ENCODE data around the gene STXBP2.

STXBP2 gene

GRCh38 chr19:7681340-7682174 is 44.6 kb downstream of the STXBP2 start:
- no peak for DNase-seq

DNA sequence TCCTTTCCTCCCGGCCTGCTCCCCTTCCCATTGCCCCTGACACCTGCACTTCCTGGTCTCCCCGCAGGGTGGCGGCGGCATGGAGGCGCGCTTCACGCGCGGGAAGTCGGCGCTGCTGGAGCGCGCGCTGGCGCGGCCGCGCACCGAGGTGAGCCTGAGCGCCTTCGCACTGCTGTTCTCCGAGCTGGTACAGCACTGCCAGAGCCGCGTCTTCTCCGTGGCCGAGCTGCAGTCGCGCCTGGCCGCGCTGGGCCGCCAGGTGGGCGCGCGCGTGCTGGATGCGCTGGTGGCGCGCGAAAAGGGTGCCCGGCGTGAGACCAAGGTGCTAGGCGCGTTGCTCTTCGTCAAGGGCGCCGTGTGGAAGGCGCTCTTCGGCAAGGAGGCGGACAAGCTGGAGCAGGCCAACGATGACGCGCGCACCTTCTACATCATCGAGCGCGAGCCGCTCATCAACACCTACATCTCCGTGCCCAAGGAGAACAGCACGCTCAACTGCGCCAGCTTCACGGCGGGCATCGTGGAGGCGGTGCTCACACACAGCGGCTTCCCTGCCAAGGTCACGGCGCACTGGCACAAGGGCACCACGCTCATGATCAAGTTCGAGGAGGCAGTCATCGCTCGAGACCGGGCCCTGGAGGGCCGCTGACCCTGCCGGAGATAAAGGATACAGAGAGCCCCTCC is 45.4 kb downstream of the STXBP2 start:
- no peak for DNase-seq

DNA sequence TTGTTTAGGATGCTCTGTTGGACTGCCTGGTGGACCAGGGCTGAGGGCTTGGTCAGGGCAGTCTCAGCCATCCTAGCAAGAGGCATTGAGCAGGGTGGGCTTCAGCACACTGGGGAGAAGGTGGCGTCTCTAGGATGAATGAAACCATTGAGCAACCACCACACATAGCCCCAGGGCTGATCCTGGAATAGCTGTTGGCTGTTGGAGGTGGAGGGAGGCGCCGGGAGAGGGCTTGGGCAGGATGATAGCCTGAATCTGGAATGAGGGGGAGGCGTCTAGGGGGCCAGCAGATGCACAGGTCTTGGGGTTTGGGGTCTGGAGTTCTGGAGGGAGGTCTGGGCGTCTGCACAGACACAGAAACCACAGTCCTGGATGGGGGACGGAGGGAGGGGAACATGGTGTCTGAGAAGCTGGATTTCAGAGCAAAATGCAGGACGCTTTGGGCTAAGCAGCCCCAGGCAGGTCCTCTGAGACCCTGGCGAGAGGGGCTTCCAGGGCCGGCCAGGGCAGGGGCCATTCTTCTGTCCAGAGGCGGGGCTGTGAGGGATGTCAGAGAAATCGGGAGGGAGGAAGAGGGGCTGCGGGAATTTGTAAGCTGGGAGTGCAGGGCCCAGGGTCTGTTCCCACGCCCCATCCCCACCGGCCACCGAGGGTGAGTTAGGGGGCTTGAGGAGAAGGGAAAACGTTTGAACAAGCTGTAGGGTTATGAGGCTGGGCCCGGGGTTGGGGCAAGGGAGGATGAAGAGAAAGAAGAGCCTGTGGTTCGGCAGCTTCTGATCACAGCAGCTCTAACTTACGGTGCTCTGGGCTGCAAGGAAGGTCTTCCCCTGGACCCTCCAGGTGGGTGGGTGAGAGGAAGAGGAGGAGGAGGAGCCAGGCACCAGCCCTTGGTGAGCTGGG is 48.9 kb downstream of the STXBP2 start:
- DNase-seq = no peak

GRCh38 chr19:7687177-7687576 is 50.3 kb downstream of the STXBP2 start:
- DNase-seq = no peak

- DNase-seq = no peak
Measured at GRCh38 chr19:7689165-7689564, 52.3 kb downstream of the STXBP2 start.

DNA sequence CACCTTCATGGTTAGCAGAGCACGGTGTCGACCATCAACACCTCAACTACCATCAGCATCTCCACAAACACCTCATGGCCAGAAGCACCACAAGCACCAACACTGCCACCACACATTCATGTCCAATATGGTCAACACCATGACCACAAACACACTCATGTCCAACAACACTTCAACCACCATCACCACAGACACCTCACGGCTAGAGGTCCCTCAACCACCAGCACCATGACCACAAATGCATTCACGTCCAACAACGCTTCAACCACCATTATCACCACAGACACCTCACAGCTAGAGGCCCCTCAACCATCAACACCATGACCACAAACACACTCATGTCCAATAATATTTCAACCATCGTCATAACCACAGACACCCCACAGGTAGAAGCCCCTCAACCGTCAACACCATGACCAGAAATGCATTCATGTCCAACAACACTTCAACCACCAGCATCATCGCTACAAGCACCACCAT is 53.9 kb downstream of the STXBP2 start:
- no peak for DNase-seq

- DNase-seq = no peak
Measured at GRCh38 chr19:7691497-7691896, 54.6 kb downstream of the STXBP2 start.

- DNase-seq = no peak
Measured at GRCh38 chr19:7692417-7693088, 55.6 kb downstream of the STXBP2 start.

DNA sequence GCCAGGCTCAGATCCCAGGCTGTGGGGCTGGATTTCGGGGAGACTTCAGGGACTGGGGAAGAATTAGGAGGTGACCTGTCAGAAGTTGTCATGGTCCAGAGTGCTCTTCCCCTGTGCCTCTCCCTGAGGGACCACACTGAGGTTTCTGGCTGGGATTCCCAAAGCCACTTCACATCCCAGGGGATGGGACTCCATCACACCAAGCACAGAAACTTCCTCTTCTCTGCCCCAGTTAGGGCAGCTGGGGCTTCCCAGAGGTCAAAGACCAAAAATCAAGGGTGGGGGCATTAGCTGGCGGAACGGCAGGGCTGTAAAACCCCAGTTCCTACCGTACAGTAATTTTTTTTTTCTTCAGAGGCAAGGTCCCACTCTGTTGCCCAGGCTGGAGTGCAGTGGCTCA is 57.6 kb downstream of the STXBP2 start:
- DNase-seq = no peak
